SK-N-MC (cell line): Measurements from ENCODE around the gene IFT172.

Experiments
- DNase-seq: peaks from one replicate; pipeline ENCODE4 v3.0.0-alpha.2; 2011; ENCODE audit warnings: low read depth, low spot score
- H3K27ac ChIP-seq: fragments of 200-600 bp; sonication (generic); 2 replicates; pipeline ENCODE4 v1.5.1; 2016; ENCODE audit warnings: mixed run types
- H3K36me3 ChIP-seq: fragments of 200-600 bp; sonication (generic); 2 replicates; pipeline ENCODE4 v1.6.1; 2017; ENCODE audit warnings: antibody characterized with exemption, low read length, mixed read lengths; ENCODE audit not compliant: insufficient read depth
- H3K4me3 ChIP-seq: fragments of 200-600 bp; sonication (generic); 2 replicates; pipeline ENCODE4 v1.5.1; 2016
- H3K9ac ChIP-seq: fragments of 200-600 bp; sonication (generic); 2 replicates; pipeline ENCODE4 v1.8.0; 2017; ENCODE audit warnings: mixed run types, mixed read lengths; ENCODE audit not compliant: insufficient read length
- H3K9me3 ChIP-seq: fragments of 200-600 bp; sonication (generic); 2 replicates; pipeline ENCODE4 v1.6.1; 2017; ENCODE audit warnings: low read depth, mild to moderate bottlenecking, antibody characterized with exemption, low read length, moderate library complexity, mixed read lengths
- EZH2 ChIP-seq: fragments of 200-600 bp; sonication (generic); IDR thresholded peaks from one replicate; pipeline ENCODE4 v1.6.1; 2017; ENCODE audit warnings: antibody characterized with exemption
- FOXP2 ChIP-seq: optimal IDR thresholded peaks from 2 replicates; pipeline ENCODE3; 2011; ENCODE audit warnings: mild to moderate bottlenecking, moderate library complexity; ENCODE audit not compliant: insufficient read depth; ENCODE audit errors: extremely low read length, control extremely low read depth
- POLR2AphosphoS5 ChIP-seq: IDR thresholded peaks from 2 replicates; pipeline ENCODE4 v1.6.1; 2012; ENCODE audit warnings: mild to moderate bottlenecking, low read depth, low read length, borderline replicate concordance

Gene IFT172

DNA sequence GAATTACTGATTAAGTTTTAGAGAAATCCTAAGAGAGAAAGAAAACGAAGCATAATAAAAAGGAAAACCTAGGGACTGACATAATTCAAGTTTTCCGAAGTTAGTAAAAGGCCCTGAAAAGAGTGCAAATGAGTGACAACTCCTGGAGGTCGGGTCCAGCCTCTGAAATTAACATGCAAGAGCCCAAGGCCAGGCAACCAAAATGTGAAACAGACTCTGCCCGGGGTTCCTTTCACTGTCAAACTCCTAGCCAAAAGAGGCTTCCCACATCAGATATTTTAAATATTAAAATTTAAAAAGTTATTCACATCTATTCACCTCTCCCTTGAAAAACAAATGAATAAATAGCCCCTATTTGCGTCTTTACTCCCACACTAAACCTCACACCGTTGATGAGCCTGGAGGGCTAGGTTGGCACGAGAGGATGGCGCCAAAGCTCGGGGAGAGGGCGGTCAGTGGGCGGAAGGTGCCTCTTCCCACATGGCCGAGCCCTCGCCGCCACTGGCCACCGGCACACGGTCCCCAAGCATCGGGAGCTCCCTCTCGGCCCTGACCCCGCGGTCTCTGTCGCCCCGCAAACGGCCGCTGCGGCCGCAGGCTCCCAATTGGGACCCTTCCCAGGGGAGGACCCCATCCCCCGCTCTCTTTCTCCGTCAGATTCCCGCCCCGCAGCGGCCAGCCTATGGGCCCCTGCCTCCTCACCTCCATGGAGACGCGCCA lies 80.8 kb downstream of the IFT172 start:
- Histone ChIP-seq H3K9ac (peak overlapping the region; percentile 86), H3K27ac (no peak overlapping the region), H3K9me3 (no peaks in the 10 kb centered on the region), H3K4me3 (peak overlapping the region; percentile 94), H3K36me3 (peaks cover 11% of the 10 kb centered on the region)
- DNase-seq: no peak
- no peak for TF ChIP-seq POLR2AphosphoS5
- TF ChIP-seq EZH2: no peak
- no peak for TF ChIP-seq FOXP2

DNA sequence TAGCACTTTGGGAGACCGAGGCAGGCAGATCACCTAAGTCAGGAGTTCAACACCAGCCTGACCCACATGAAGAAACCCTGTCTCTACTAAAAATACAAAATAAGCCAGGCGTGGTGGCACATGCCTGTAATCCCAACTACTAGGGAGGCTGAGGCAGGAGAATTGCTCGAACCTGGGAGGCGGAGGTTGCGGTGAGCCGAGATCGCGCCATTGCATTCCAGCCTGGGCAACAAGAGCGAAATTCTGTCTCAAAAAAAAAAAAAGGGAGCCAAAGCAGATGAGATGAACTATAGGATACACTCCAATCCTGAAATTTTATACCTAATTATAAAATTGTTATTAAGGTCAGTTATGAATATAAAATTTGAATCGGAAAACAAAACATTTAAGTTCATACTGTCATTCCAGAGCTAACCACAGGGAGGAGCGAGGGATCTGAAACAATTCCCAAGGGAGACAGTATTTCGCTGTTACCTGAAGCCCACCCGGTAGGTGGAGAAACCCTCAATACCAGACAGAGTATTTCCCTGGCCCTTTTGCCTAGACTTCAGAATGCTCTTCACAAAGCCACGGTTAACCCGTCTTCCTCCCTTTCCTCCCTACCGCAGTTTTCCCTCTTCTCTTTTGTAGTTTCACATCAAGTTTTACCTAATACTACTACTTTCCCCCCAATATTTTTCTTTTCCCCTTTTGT lies 81.6 kb downstream of the IFT172 start:
- Histone ChIP-seq H3K27ac (no peak overlapping the region), H3K9ac (peak overlapping the region; percentile 86)
- DNase-seq: no peak

GRCh38 chr2:27400348-27401135 lies 89.0 kb downstream of the IFT172 start:
- H3K9ac ChIP-seq: no peak overlapping the region
- DNase-seq: no peak
- no peaks in the 10 kb centered on the region for H3K9me3 ChIP-seq
- no peak overlapping the region for H3K4me3 ChIP-seq
- TF ChIP-seq POLR2AphosphoS5 (no peak), EZH2 (no peak), FOXP2 (no peak)
- H3K36me3 ChIP-seq: peaks cover 29% of the 10 kb centered on the region
- H3K27ac ChIP-seq: peak overlapping the region; percentile 46; the same call in 1 of the 2 replicates

More for the DNA sequence above, 81.6 kb downstream of the IFT172 start:
- Histone ChIP-seq H3K4me3 (peak overlapping the region; percentile 94), H3K36me3 (peaks cover 11% of the 10 kb centered on the region), H3K9me3 (no peaks in the 10 kb centered on the region)
- no peak for TF ChIP-seq POLR2AphosphoS5
- TF ChIP-seq EZH2: no peak
- TF ChIP-seq FOXP2: no peak

DNA sequence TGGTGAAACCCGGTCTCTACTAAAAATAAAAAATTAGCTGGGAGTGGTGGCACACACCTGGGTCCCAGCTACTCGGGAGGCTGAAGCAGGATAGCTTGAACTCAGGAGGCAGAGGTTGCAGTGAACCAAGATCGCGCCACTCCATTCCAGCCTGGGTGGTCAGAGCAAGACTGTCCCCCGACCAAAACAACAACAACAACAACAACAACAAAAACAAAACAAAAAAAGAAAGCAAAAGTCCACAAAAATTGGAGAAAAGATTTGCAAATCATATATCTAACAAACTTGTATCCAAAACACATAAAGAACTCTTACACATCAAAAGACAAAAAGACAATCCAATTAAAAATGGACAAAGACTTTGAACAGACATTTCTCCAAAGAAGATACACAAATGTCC lies 90.6 kb downstream of the IFT172 start:
- no peak overlapping the region for H3K27ac ChIP-seq
- no peaks in the 10 kb centered on the region for H3K9me3 ChIP-seq
- DNase-seq: no peak
- peaks cover 24% of the 10 kb centered on the region for H3K36me3 ChIP-seq
- no peak overlapping the region for H3K9ac ChIP-seq
- TF ChIP-seq FOXP2 (no peak), EZH2 (no peak), POLR2AphosphoS5 (no peak)
- H3K4me3 ChIP-seq: no peak overlapping the region
